GM19351 (cell line): Measurements from ENCODE around the gene PRDM10.
"Not testable (repeated sequence)": the region's sequence is repeated elsewhere in the genome, so short reads cannot be mapped to it uniquely, and the experiment has no call there.

Experiments
- ATAC-seq: cut with Tn5 transposase; IDR thresholded peaks from one replicate; pipeline ENCODE4 v1.9.1; 2021; ENCODE audit warnings: mild to moderate bottlenecking, moderate library complexity; ENCODE audit not compliant: unreplicated experiment

The PRDM10 gene

GRCh38 chr11:130002352-130002845 lies at the start of gene PRDM10:
TSS of gene PRDM10 (minus strand) at chr11:130002835. CDS start at chr11:129960964, 41,871 bp downstream.
- peak; percentile 43 for ATAC-seq

GRCh38 chr11:130051082-130051481 lies 48.4 kb upstream of the PRDM10 start:
- no peak for ATAC-seq

- no peak for ATAC-seq
These were observed 47.6 kb upstream of the PRDM10 start for GRCh38 chr11:130050257-130050656.

GRCh38 chr11:130049328-130049771 lies 46.7 kb upstream of the PRDM10 start:
- no peak for ATAC-seq

GRCh38 chr11:130047141-130047540 lies 44.5 kb upstream of the PRDM10 start:
- no peak for ATAC-seq

GRCh38 chr11:130043575-130043974 lies 40.9 kb upstream of the PRDM10 start:
- ATAC-seq, result no peak

GRCh38 chr11:130042093-130042591 lies 39.5 kb upstream of the PRDM10 start:
- ATAC-seq, result no peak

GRCh38 chr11:130040281-130040940 lies 37.8 kb upstream of the PRDM10 start:
- no peak for ATAC-seq

- no peak for ATAC-seq
These were observed 35.4 kb upstream of the PRDM10 start for GRCh38 chr11:130037881-130038585.

- ATAC-seq, result no peak
These were observed 34.4 kb upstream of the PRDM10 start for GRCh38 chr11:130037058-130037457.

GRCh38 chr11:130034236-130034635 lies 31.6 kb upstream of the PRDM10 start:
- ATAC-seq, result no peak

GRCh38 chr11:130032931-130033330 lies 30.3 kb upstream of the PRDM10 start:
- ATAC-seq, result no peak

- ATAC-seq, result no peak
These were observed 29.3 kb upstream of the PRDM10 start for GRCh38 chr11:130031945-130032344.

- ATAC-seq, result no peak
These were observed 28.4 kb upstream of the PRDM10 start for GRCh38 chr11:130031056-130031455.

GRCh38 chr11:130029137-130029536 lies 26.5 kb upstream of the PRDM10 start:
- no peak for ATAC-seq

GRCh38 chr11:130025371-130025770 lies 22.7 kb upstream of the PRDM10 start:
- no peak for ATAC-seq

GRCh38 chr11:130024361-130024760 lies 21.7 kb upstream of the PRDM10 start:
- ATAC-seq, result no peak

- ATAC-seq, result peak; percentile 95
These were observed 20.6 kb upstream of the PRDM10 start for GRCh38 chr11:130023204-130023603.

GRCh38 chr11:130022799-130023198 lies 20.2 kb upstream of the PRDM10 start:
- ATAC-seq, result peak; percentile 30

- ATAC-seq, result not testable (repeated sequence)
These were observed 19.0 kb upstream of the PRDM10 start for GRCh38 chr11:130021606-130022005.

- no peak for ATAC-seq
These were observed 17.7 kb upstream of the PRDM10 start for GRCh38 chr11:130020323-130020722.

- not testable (repeated sequence) for ATAC-seq
These were observed 13.2 kb upstream of the PRDM10 start for GRCh38 chr11:130015846-130016245.
